ENCODE data around the gene TNIP1.

Gene TNIP1

DNA sequence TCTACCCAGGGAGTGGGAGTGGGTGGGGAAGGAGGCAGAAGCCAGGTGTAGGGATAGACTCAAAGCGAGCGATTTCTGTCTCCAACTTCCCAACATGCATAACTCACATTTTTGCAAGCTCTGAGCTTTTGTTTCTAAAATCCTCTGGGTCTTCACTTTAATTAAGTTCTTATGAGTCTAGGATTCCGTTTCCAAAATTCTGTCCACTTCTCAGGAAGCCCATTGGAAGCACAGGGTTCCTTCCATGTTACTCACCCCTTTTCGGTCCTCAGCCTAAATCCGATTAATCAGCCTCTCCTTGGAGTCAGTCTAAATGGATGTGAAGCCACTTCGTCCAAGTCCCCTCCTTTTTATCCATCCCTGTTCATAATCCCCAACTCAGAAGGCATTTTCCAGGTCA lies 59.1 kb downstream of the TNIP1 start:
- no peak for DNase-seq (ENCODE audit: low read depth)

DNA sequence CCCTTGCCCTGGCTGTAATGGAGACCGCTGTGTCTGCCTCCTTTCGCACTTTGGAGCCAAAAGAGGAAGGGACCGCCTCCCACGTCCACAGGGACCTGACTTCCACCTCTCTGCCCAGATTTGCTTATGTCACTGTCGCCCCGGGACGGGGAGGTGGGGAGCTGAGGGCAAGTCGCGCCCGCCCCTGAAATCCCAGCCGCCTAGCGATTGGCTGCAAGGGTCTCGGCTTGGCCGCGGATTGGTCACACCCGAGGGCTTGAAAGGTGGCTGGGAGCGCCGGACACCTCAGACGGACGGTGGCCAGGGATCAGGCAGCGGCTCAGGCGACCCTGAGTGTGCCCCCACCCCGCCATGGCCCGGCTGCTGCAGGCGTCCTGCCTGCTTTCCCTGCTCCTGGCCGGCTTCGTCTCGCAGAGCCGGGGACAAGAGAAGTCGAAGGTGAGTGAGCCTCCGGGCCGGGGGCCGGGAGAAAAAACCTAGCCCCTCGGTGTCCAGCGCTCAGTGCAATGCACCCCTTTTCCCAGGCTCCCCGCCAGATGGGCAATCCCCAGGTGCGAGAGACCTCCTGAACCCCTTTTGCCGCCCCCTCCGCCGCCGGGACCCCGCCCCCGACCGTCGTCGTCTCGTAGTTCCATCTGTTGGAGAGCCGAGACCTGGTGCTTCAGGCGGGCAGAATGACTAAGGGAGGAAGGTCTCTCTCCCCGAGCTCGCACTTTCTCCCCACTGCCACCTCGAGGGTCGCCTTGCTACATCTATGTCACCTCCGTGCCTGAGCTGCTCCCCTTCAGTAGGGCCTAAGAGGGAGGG lies 60.3 kb downstream of the TNIP1 start, which contains the start of gene GPX3:
Gene GPX3 (plus strand): TSS at position 288 of the 807 bp plus-strand sequence. CDS start 64 bp downstream, at position 352.
- DNase-seq (ENCODE audit: low read depth), result no peak

DNA sequence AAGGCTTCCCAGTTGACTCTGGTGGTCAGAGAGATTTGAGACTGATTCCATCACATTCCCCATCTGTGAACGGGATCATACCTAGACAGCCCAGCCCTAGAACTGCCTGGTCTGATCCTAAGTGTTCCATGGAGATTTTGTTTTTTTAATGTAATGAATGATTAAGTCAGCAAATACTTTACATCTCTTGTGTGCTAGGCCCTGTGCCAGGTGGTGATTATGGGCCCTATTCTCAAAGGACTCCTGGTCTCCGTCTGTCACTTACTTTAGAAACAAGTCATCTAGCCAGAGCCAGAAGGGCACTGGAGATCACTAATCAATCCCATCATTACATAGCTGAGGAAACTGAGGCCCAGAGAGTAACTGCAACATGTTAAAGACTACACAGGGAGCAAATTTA lies 61.5 kb downstream of the TNIP1 start:
- DNase-seq (ENCODE audit: low read depth), result no peak

DNA sequence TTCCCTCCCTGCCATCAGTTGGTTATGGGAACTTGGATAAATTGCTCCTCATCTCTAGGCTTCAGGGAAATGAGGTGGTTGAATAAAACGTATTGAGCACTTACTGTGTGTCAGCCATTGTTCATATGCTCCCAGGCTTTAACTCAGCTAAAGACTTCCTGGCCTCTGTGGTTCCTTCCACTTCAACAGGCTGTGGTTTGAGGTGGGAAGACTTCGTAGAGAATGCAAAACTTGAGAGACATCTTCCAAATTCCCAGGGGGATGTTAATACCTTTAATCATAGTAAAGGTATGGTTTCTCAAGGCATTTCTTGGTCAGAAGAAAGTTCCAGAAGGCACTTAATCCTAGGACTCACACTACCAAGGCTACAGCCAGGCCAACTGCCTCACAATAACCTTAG lies 62.0 kb downstream of the TNIP1 start:
- no peak for DNase-seq (ENCODE audit: low read depth)

DNA sequence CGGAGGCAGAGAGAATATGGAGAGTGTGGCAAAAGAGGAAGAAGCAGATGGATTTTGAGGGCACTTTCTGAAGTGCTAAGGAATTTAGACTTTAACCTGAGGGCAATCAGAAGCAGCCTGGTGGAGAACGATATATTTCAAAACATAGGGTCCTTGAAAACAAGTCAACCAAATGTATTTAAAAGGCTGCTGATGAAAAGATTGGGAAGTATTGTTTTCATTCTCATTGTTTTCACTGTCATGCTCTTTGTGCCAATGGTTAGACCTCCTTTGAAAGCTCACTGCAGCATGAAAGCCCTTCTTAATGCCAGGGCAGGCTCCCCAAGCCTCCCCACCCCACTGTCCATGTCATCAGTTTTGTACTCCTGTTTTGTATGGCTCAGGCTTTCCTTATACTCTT lies 62.9 kb downstream of the TNIP1 start:
- no peak for DNase-seq (ENCODE audit: low read depth)

DNA sequence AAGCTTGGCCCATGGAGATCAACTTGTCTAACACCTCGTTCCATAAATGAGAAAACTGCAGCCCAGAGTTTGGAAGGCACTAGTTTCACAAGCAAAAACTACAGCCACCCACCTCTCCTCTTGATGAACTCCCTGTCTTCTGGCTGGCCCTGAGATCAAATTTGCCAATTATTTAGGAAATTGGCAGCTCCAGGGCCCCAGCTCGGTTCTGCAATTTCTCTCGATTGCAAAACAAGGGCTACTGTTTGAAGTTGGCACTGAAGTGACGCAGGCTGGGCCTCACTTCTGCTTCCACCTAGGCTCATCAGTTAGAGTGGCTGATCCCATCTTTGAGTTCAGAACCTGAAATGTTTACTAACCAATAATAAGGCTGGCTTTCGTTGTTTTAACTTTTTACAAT lies 64.1 kb downstream of the TNIP1 start:
- no peak for DNase-seq (ENCODE audit: low read depth)

DNA sequence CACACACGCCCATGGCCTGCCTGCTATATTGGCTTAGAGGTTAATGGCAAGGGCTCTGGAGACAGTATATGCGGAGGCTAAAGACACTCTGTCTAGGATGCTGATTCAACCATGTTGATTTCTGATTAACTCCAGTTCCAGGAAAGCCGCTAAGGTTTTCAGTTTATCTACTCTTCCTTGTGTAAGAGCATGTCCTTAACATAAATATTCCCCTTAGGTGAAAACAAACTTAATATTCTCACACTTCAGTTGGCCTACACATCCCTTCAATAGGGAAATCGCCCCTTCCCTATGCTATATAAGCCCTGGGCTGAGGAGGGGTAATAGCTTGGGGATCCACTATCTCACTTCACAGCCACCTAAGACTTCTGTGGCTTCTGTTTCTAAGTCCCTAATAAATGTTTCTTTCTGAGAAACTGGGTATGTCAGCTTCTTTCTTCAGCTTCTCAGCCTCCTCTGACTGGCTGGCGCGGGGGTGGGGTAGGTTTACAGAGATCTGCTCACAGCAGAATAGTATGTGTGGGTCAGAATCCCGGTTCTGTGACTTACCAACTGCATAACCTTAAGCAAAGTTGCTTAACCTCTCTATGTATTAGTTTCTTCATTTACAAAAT lies 64.8 kb downstream of the TNIP1 start:
- no peak for DNase-seq (ENCODE audit: low read depth)

DNA sequence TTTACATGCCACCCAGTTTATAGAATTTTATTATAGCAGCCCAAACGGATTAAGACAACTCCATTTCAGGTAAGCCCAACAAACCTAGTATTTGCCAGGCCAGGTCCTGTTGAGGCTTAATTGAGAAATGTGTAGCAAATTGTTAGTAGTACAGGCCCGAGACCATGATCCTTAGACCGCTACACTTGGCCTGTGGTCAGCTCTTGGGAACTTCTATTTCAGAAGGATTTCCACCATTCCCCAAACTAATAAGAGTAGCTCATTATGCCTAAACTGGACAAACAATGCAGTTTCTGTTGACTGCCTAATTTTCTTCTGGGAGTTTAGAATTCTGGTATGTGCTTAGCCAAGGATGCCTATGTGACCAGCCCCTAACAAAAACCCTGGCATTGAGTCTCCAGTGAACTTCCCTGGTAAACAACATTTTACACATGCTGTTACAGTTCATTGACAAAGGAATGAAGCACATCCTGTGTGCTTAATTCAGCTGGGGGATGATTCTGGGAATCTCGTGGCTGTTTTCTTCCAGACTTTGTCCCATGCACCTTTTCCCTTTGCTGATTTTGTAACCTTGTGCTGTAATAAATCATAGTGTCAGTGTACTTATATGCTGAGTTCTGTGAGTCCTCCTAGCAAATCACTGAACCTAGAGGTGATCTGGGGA lies 66.0 kb downstream of the TNIP1 start:
- DNase-seq (ENCODE audit: low read depth), result no peak

DNA sequence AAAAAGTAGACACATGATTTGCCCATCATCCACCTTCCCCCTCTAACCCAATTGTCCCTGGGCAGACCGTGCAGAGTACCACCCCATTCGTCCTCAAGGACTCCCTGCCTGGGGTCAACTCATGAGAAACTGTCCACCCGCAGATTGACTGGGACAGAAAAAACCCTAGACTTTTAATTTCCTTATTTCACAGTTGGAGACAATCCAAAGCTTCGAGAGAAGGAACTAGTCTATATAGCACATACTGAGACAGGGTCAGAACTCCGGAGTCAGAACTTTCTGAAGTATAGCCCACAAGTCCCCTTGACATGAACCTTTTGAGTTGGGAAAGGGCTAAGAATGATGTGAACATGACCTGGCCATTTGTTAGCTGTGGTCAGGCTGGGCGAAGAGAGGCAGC lies 68.0 kb downstream of the TNIP1 start:
- DNase-seq (ENCODE audit: low read depth), result no peak

DNA sequence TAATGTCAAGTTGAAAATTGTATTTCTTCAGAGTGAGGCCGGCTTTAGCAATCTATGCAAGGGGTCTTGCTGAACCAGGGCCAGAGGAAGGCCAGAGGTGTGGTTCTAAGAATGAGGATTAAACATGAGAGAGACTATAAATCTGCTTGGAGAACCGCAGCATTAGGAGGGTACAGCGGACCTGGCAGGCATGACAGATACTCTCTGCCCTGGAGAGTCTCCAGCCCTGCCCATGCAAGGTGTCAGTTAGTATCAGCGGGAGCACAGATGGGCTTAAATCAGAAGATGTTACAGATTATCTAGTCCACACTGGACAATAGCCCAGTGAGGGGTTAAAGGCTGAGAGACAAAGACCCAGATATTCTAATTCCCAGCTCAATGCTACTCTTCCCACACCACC lies 71.9 kb downstream of the TNIP1 start:
- DNase-seq (ENCODE audit: low read depth), result no peak

DNA sequence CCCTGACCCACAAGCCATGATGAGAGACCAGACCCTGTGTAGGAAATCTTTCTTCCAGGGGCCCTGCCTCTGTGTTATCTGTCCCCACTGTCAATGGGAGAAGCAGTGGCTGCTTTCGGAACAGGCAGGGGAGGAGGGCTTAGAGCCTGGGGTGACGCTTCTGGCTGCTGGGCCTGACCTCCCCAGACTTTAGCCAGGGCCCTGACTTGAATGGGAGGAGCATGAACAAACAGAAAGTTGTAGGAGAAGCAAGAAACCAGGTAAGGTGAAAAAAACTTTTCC lies 72.7 kb downstream of the TNIP1 start:
- DNase-seq (ENCODE audit: low read depth), result no peak

DNA sequence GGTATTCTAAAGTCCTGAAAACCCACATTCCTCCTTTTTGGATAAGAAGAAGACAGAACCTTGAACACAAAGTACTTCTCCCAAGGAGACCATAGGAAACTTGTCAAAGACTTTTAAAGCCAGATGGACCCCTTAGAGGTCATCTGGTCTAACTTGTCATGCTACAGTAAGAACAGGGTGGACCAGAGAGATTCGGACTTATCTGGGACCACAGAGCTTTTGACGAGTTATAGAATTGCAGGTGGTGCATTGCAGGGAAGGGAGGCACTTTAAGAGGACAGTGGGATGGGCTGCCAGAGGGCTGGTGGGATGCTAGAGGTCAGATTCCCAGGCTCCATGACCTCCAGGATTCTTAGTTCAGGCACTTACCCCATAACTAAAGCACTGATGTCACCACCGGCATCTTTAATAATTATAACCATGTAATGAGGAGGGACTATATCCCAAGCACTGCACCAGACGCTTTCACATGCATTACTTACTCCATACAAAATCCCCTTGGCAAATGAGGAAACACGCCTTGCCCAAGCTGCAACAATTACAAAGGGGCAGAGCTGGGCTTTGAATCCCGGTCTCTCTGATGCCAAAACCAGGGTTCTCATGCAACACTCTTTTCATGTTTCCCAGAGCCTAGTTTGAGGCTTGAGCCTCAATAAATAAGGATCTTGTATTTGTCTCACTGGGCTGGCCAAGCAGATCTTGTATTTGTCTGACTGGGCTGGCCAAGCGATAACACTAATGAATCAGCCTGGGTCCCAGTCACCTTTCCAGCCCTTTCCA lies 73.2 kb downstream of the TNIP1 start:
- DNase-seq (ENCODE audit: low read depth), result no peak

DNA sequence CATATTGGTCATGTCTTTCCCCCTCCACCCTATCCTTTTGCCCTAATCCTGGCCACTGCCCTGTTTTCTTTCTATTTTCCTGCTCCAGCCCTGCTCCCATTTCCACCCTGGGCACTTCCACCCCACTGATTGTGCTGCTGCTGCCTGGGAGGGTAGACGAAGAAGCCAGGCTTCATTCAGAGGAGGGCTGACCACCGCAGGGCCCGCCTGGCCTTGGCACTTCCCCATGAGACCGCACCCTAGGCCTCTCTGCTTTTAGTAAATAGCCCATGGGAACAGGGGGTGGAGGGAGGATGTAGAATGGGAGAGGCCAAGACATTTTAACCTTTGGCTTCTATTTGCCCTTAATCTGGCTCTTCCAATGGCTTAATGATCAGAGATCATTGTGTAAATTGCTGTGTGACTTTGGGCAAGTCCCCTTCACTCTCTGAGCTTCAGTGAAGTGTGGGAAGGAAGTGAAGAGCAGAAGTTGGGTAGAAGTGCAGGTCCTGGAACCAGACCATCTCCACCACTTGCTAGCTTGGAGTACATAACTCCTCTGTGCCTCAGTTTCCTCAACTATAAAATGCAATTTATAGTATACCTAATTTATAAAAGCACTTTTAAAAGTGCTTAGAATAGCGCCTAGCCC lies 74.0 kb downstream of the TNIP1 start:
- DNase-seq (ENCODE audit: low read depth), result no peak

DNA sequence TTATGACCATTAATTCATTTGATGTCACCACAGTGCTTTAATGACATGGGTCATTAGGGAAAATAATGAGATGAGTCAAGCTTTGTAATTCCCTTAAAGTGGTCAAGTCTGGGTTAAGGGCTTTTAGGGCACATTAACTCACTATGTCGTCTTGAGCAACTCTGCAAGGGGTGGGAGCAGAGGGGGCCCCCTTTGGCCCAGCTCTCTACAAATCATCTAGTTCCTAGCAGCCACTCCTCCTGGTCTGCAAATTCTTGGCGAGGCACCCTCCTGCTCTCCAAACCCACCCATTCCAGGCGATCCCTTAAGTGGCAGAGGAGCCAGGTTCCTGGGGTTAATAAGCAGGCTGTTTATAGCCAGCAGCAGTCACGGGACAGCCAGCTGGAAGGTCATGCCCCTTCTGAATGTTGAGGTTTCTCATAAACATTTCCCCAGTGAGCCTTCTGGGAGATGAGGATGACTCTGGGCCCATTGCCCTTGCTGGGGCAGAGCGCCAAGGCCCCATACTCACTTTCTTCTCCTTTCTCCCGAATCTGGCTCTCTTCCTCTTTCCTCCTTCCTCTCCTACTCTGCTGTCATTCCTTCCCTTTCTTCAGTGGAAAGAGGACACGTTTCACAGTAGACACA lies 74.8 kb downstream of the TNIP1 start:
- no peak for DNase-seq (ENCODE audit: low read depth)

DNA sequence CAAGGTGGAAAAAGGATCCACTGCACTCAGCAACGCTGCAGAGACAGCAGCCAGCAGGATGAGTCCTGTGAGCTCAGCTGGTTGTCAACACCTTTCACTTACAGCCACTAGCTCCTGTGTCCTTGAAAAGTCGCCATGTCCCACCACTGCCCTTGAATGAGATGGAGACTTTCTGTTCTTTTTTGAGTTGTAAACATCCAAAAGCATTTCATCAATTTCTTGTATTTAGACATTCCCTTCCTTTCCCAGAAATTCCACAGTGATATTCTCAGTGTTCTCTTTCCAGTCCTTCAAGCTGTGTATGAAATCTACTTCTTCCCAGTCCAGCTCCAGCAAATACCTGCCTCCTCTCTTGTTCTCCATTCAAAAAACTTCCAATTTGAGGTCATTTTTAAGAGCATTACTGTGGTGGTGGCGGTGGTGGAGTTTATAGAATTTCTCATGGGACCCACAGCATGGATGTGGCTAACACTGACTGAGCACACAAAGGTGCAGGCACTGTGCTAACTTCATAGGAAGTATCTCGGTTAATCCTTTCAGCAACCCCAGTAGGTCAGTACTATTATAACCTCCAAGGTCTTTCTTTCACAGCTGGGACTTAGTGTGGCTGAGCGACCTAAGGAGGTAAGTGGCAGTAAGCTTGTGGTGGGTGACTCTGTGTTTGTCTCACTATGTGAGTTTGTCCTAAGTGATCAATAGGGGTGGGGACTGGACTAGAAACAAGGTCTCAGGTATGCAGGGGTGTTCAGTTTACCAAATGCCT lies 75.5 kb downstream of the TNIP1 start:
- no peak for DNase-seq (ENCODE audit: low read depth)

DNA sequence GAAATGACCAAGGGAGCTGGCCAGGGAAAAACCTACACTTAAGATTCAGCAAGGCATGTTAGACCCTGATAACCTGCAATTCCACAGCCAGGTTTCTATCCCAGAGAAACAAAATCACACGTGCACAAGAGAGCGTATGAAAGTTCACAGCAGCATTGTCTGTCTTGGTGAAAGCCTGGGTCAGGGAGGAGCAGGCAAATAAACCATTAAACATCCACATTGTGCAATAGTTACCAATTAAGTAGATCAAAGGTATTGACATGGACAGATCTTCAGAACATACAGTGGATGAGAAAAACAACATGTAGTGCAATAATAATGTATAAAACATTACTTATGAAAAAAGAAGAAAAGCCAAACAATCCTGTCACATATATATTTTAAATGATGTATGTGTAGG lies 76.3 kb downstream of the TNIP1 start:
- DNase-seq (ENCODE audit: low read depth), result no peak

DNA sequence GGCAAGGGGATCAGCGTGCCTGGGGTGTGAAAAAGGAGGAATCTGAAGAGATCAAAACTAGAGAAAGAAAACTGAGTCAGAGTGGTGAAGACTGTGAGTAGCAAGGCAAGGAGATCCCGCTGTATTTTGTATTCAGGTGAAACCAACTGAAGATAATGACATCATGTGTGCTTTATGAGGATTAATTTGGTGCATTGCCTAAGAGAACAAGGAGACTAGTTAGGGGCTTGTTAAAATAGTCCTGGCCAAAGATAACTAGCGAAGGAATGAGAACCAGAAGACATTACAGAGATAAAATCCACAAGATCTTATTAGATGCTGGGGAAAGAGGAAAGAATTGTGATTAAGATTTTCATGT lies 77.4 kb downstream of the TNIP1 start:
- no peak for DNase-seq (ENCODE audit: low read depth)

DNA sequence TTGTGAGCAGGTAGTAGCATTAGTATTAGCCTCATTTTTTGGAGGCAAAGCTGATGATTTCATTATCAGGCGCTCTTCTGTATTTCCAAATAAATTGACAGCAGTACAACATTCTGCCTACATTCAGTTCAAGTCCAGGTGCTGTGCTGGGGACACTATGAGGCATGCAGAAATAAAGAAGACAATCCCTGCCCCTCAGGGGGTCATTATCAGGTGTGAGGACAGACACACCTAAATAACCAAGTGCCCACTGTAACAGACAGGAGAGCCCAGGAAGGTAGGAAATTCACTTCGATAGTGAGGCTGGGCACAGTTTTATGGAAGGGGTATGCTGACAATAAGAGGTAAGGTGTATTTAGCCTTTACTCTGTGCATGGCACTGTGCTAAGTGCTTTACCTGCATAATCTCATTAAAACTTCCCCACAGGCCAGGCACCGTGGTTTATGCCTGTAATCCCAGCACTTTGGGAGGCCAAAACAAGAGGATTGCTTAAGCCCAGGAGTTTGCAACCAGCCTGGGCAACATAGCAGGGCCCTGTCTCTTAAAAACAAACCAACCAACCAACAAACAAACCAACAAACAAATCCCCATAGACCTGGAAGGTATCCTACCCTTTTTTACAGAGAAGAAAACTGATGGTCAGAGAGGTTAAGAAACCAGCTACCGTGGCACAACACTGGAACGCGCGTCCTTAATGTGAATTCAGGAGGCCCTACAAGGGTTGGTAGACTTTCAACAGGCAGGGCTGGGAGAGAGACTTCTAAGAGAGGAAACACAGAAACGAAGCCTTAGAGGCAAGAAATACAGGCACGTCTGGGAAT lies 77.9 kb downstream of the TNIP1 start:
- DNase-seq (ENCODE audit: low read depth), result no peak

DNA sequence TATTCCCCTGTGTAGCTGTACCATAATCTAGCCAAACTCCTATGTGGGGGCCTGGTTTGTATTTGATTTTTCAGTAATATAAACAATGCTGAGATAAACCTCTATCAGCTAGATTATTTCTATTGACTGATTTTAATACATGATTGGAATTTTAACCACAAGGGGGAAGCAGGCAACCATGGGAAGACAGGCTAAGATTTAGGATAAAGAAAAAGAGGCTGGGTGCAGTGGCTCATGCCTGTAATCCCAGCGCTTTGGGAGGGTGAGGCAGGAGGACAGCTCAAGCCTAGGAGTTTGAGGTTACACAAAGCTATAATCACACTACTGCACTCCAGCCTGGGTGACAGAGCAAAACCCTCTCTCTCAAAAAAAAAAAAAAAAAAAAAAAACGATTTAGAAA lies 78.6 kb downstream of the TNIP1 start:
- no peak for DNase-seq (ENCODE audit: low read depth)

DNA sequence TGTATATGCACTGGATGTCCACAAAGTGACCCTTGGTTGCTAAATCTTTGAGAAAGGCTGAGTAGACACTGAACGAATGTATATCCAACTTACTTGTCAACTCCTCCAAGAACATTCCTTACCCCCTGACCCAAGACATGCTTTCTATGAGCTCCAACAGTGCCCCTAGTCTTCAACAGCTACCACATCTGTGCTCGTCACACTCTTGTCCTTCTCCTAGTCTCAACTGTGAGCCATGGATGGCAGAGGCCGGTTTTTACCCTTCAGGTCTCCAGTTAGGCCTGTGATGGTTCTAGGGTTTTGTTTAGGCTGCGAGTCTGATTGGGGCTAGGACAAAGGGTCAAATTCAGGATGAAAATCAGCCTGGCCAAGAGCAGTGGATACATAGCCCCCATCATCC lies 79.4 kb downstream of the TNIP1 start:
- DNase-seq (ENCODE audit: low read depth), result no peak
